Left ventricle myocardium inferior (tissue), 1 donor: Measurements from ENCODE around the gene ODC1. TPM values are rescaled to one million over a fixed set of nuclear protein-coding genes. Genes with fewer than 3 reads are reported as not detected.

Experiments
- DNase-seq: peaks from one replicate; pipeline ENCODE4 v3.0.0-alpha.2; 2020
- H3K27ac ChIP-seq: fragments of 200-600 bp; replicated peaks from 2 replicates; pipeline ENCODE4 v1.8.0; 2021
- H3K27me3 ChIP-seq: fragments of 200-600 bp; 2 replicates; pipeline ENCODE4 v1.8.0; 2021; ENCODE audit warnings: low read depth
- H3K36me3 ChIP-seq: fragments of 200-600 bp; 2 replicates; pipeline ENCODE4 v1.8.0; 2021
- H3K4me1 ChIP-seq: fragments of 200-600 bp; 2 replicates; pipeline ENCODE4 v1.8.0; 2021
- H3K4me3 ChIP-seq: fragments of 200-600 bp; 2 replicates; pipeline ENCODE4 v1.8.0; 2021; ENCODE audit warnings: mild to moderate bottlenecking, moderate library complexity
- H3K9me3 ChIP-seq: fragments of 200-600 bp; replicated peaks from 2 replicates; pipeline ENCODE4 v1.8.0; 2021
- CTCF ChIP-seq: fragments of 200-600 bp; IDR thresholded peaks from 2 replicates; pipeline ENCODE4 v1.8.0; 2021; ENCODE audit warnings: antibody characterized with exemption, mild to moderate bottlenecking, borderline replicate concordance
- intact Hi-C: fragments of 100-400 bp; cut with micrococcal nuclease; formaldehyde crosslinking; loops from one replicate; pipeline ENCODE4 v1.11.0; 2022
- total RNA-seq: library from RNA; stranded (reverse); fragmentation: NEBNext Ultra II Directional; extraction: Animal tissue kit (Norgen Biotek cat#: 25700); gene quantifications from one replicate; pipeline ENCODE4 v1.2.1, GENCODE V29; 2021
- donor health status: DM: no; HTN: yes; CAD: no; lungs with severe emphysema.

The ODC1 gene
- total RNA-seq, 1 donor from 2014 or later = 41.7 TPM

DNA sequence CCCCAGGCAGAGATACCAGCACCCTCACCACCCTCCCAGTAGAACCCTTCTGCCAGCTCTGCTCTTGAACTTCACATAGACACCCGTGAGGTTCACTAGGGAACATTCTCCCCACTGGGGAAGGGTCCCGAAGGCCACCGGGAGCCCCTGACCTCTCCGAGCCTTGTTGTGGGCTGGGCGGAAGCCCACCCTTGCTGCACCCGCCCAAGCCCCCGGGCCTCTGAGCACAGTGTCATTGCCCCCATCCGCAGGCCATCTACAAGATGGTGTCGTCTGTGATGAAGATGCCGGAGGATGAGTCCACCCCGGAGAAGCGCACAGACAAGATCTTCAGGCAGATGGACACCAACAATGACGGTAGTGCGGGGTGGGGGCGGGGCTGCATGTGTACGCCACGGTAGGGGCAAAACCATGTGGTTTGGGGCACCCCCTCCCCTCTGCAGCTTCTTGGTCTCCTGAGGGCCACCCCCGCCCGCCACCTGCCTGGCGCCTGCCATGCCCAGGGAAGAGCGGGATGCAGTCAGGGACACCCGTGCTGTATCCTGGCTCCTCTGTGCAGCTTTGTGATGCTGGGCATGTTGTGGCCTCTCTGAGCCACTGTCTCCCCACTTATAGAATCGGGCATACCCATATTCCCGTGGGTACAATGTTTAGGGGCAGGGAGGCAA, 25.3 kb downstream of the ODC1 start:
- TF ChIP-seq CTCF = no peak
- Histone ChIP-seq H3K36me3 (peaks cover 70% of the 10 kb centered on the region), H3K27me3 (no peaks in the 10 kb centered on the region), H3K4me3 (no peak overlapping the region), H3K4me1 (no peaks in the 10 kb centered on the region), H3K9me3 (no peaks in the 10 kb centered on the region), H3K27ac (no peak overlapping the region)
- DNase-seq = no peak
- intact Hi-C loops = no loop called here

DNA sequence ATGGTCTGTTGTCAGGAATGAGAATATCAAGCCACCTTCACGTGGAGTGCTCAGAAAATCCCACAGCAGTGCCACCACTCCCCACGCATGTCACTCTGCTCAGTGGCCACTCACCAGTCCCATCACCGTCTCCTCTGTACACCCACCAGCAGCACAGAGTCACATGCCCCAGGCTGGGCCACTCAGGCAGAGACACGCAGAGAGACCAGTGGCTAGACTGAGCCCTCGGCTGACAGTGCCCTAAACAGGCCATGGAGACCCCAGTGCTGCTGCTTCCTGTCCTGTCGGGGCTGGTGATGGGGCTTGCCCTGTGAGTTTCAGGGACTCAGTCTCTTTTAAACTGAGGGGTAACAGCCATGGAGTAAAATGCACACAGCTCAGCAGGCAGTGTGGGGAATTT, 25.9 kb downstream of the ODC1 start:
- Histone ChIP-seq H3K9me3 (no peaks in the 10 kb centered on the region), H3K36me3 (peaks cover 64% of the 10 kb centered on the region), H3K27me3 (no peaks in the 10 kb centered on the region), H3K4me3 (no peak overlapping the region), H3K27ac (no peak overlapping the region), H3K4me1 (no peaks in the 10 kb centered on the region)
- intact Hi-C loops = no loop called here
- no peak for TF ChIP-seq CTCF
- no peak for DNase-seq

DNA sequence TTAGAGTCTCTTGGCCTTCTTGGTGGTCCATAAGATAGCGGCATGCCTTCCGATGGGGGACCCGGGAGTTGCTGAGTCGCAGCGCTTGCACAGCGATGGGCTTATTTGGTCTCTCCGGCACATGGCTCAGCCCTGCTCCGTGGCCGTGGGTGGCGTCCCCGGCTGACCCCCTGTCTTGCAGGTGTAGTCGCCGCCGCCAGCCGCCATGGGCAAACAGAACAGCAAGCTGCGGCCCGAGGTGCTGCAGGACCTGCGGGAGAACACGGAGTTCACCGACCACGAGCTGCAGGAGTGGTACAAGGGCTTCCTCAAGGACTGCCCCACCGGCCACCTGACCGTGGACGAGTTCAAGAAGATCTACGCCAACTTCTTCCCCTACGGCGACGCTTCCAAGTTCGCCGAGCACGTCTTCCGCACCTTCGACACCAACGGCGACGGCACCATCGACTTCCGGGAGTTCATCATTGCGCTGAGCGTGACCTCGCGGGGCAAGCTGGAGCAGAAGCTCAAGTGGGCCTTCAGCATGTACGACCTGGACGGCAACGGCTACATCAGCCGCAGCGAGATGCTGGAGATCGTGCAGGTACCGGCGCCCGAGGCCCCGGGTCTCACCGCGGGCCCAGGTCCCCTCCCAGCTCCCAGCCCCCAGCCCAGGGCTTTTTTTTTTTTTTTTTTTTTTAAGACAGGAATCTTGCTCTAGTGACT, 28.4 kb downstream of the ODC1 start:
- Histone ChIP-seq H3K4me1 (peaks cover 4% of the 10 kb centered on the region), H3K36me3 (peaks cover 47% of the 10 kb centered on the region), H3K27ac (no peak overlapping the region), H3K4me3 (no peak overlapping the region), H3K27me3 (no peaks in the 10 kb centered on the region), H3K9me3 (no peaks in the 10 kb centered on the region)
- TF ChIP-seq CTCF = no peak
- no peak for DNase-seq
- intact Hi-C loops = no loop called here

- no peak for DNase-seq
- intact Hi-C loops = no loop called here
- Histone ChIP-seq H3K4me1 (peaks cover 22% of the 10 kb centered on the region), H3K27ac (no peak overlapping the region), H3K9me3 (no peaks in the 10 kb centered on the region), H3K4me3 (no peak overlapping the region), H3K36me3 (peaks cover 29% of the 10 kb centered on the region), H3K27me3 (no peaks in the 10 kb centered on the region)
- TF ChIP-seq CTCF = no peak
These were observed 30.4 kb downstream of the ODC1 start for GRCh38 chr2:10417551-10418335.

- no peak overlapping the region for H3K4me3 ChIP-seq
- H3K9me3 ChIP-seq = no peaks in the 10 kb centered on the region
- intact Hi-C loops = no loop called here
- peaks cover 8% of the 10 kb centered on the region for H3K36me3 ChIP-seq
- no peaks in the 10 kb centered on the region for H3K27me3 ChIP-seq
- no peak for DNase-seq
- no peak for TF ChIP-seq CTCF
- H3K4me1 ChIP-seq = peaks cover 22% of the 10 kb centered on the region
- no peak overlapping the region for H3K27ac ChIP-seq
These were observed 32.5 kb downstream of the ODC1 start for GRCh38 chr2:10415640-10416039.
